ENCODE results near the gene ENKD1.

Gene ENKD1

GRCh38 chr16:67708368-67708771 lies 41.8 kb upstream of the ENKD1 start:
- no peak for TF ChIP-seq CTCF (IDR thresholded peaks at IDR 0.05; ENCODE audit: low read depth, low read length)
- in situ Hi-C loops (cut with HindIII; ENCODE audit: low sequenced_read_pairs) = no loop called here
- no peak overlapping the region for H3K4me3 ChIP-seq (ENCODE audit: low read depth, low read length)
- DNase-seq (ENCODE audit: low read depth, low spot score) = no peak

- H3K4me3 ChIP-seq (ENCODE audit: low read depth, low read length) = no peak overlapping the region
- no peak for TF ChIP-seq CTCF (IDR thresholded peaks at IDR 0.05; ENCODE audit: low read depth, low read length)
- in situ Hi-C loops (cut with HindIII; ENCODE audit: low sequenced_read_pairs) = no loop called here
- no peak for DNase-seq (ENCODE audit: low read depth, low spot score)
Observed at GRCh38 chr16:67707790-67708189, 41.2 kb upstream of the ENKD1 start.

- in situ Hi-C loops (cut with HindIII; ENCODE audit: low sequenced_read_pairs) = no loop called here
- no peak for TF ChIP-seq CTCF (IDR thresholded peaks at IDR 0.05; ENCODE audit: low read depth, low read length)
- no peak for DNase-seq (ENCODE audit: low read depth, low spot score)
Observed at GRCh38 chr16:67707210-67707609, 40.7 kb upstream of the ENKD1 start.

GRCh38 chr16:67704110-67704509 lies 37.6 kb upstream of the ENKD1 start:
- in situ Hi-C loops (cut with HindIII; ENCODE audit: low sequenced_read_pairs) = no loop called here
- DNase-seq (ENCODE audit: low read depth, low spot score) = no peak
- no peak for TF ChIP-seq CTCF (IDR thresholded peaks at IDR 0.05; ENCODE audit: low read depth, low read length)
- H3K4me3 ChIP-seq (ENCODE audit: low read depth, low read length) = no peak overlapping the region

More at GRCh38 chr16:67707210-67707609, 40.7 kb upstream of the ENKD1 start:
- H3K4me3 ChIP-seq (ENCODE audit: low read depth, low read length) = no peak overlapping the region

GRCh38 chr16:67703626-67704025 lies 37.1 kb upstream of the ENKD1 start:
- TF ChIP-seq CTCF (IDR thresholded peaks at IDR 0.05; ENCODE audit: low read depth, low read length) = no peak
- no peak for DNase-seq (ENCODE audit: low read depth, low spot score)
- in situ Hi-C loops (cut with HindIII; ENCODE audit: low sequenced_read_pairs) = no loop called here
- H3K4me3 ChIP-seq (ENCODE audit: low read depth, low read length) = no peak overlapping the region

GRCh38 chr16:67702130-67702529 lies 35.6 kb upstream of the ENKD1 start:
- in situ Hi-C loops (cut with HindIII; ENCODE audit: low sequenced_read_pairs) = no loop called here
- TF ChIP-seq CTCF (IDR thresholded peaks at IDR 0.05; ENCODE audit: low read depth, low read length) = no peak
- H3K4me3 ChIP-seq (ENCODE audit: low read depth, low read length) = no peak overlapping the region
- no peak for DNase-seq (ENCODE audit: low read depth, low spot score)

GRCh38 chr16:67701420-67701819 lies 34.9 kb upstream of the ENKD1 start:
- no peak overlapping the region for H3K4me3 ChIP-seq (ENCODE audit: low read depth, low read length)
- no peak for DNase-seq (ENCODE audit: low read depth, low spot score)
- TF ChIP-seq CTCF (IDR thresholded peaks at IDR 0.05; ENCODE audit: low read depth, low read length) = no peak
- in situ Hi-C loops (cut with HindIII; ENCODE audit: low sequenced_read_pairs) = no loop called here

Data from astrocyte of the spinal cord (primary cell).